ENCODE data around the gene SYPL2. TPM values are rescaled to one million over a fixed set of nuclear protein-coding genes. Genes with fewer than 3 reads are reported as not detected.

The SYPL2 gene
- total RNA-seq, 1 donor from 2014 or later, result 0.42 TPM

DNA sequence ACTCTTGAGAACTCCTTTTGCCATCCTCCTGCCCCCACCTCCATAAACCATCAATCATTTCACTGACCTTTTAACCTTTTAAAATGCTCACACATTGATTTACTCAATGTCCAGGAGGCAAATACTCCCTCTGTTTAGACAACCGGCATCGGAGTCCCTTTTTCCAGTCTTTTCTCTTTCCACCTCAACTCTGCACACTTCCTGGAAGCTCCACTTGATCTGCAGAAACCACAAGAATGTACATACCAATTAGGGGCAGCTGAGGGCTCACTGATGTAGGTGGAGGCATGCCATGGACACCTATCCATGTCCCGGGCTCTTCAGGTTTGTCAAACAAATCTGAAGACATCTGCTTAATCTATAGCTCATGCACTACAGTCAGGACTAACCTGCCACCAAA, 48.5 kb downstream of the SYPL2 start:
- Mint-ChIP-seq H3K27ac (ENCODE audit: unreplicated experiment) (no peak overlapping the region), H3K4me3 (ENCODE audit: unreplicated experiment) (peak overlapping the region; percentile 4), H3K4me1 (ENCODE audit: low read depth, unreplicated experiment) (peaks cover 12% of the 10 kb centered on the region), H3K9me3 (ENCODE audit: unreplicated experiment) (peaks cover 5% of the 10 kb centered on the region), H3K36me3 (ENCODE audit: unreplicated experiment) (peaks cover 5% of the 10 kb centered on the region), H3K27me3 (ENCODE audit: unreplicated experiment) (peaks cover 14% of the 10 kb centered on the region)
- no peak for DNase-seq
- TF ChIP-seq, protein P1, sequence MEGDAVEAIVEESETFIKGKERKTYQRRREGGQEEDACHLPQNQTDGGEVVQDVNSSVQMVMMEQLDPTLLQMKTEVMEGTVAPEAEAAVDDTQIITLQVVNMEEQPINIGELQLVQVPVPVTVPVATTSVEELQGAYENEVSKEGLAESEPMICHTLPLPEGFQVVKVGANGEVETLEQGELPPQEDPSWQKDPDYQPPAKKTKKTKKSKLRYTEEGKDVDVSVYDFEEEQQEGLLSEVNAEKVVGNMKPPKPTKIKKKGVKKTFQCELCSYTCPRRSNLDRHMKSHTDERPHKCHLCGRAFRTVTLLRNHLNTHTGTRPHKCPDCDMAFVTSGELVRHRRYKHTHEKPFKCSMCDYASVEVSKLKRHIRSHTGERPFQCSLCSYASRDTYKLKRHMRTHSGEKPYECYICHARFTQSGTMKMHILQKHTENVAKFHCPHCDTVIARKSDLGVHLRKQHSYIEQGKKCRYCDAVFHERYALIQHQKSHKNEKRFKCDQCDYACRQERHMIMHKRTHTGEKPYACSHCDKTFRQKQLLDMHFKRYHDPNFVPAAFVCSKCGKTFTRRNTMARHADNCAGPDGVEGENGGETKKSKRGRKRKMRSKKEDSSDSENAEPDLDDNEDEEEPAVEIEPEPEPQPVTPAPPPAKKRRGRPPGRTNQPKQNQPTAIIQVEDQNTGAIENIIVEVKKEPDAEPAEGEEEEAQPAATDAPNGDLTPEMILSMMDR (IDR thresholded peaks at IDR 0.05; ENCODE audit: partially characterized antibody, unreplicated experiment), result no peak

DNA sequence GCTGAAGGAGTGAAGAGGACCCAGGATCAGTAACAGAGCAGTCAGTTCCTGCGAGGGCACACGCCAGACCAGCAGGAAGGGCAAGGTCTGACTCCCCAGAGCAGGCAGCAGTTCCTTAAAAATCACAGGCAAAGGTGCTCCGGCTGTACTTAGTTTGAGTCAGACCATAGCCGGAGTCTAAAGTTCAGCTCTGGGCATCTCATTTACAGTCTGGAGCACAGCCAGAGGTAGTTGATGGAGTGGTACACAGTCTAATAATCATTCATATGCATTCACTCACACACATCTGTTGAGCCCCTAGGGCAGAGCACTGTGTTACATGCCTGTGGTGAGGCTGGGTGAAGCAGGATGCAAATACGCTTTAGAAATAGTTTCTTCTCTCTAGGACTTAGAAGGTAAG, 50.5 kb downstream of the SYPL2 start:
- DNase-seq, result no peak
- Mint-ChIP-seq H3K27ac (ENCODE audit: unreplicated experiment) (no peak overlapping the region), H3K27me3 (ENCODE audit: unreplicated experiment) (peaks cover 10% of the 10 kb centered on the region), H3K36me3 (ENCODE audit: unreplicated experiment) (no peaks in the 10 kb centered on the region), H3K4me3 (ENCODE audit: unreplicated experiment) (peak overlapping the region; percentile 65), H3K9me3 (ENCODE audit: unreplicated experiment) (peaks cover 2% of the 10 kb centered on the region), H3K4me1 (ENCODE audit: low read depth, unreplicated experiment) (peaks cover 22% of the 10 kb centered on the region)
- TF ChIP-seq, protein P1 (IDR thresholded peaks at IDR 0.05; ENCODE audit: partially characterized antibody, unreplicated experiment), result no peak

DNA sequence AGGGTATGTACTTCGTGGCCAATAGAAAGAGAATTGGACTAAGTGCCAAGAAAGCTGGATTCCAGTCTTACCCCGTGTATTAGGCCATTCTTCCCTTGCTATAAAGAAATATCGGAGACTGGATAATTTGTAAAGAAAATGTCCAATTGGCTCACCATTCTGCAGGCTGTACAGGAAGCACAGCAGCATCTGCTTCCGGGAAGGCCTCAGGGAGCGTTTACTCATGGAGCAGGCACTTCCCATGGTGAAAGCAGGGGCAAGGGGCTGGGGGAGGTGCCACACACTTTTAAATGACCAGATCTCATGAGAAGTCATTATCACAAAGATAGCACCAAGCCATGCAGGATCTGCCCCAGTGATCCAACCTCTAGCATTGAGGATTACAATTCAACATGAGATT, 51.0 kb downstream of the SYPL2 start:
- peaks cover 8% of the 10 kb centered on the region for H3K27me3 Mint-ChIP-seq (ENCODE audit: unreplicated experiment)
- H3K9me3 Mint-ChIP-seq (ENCODE audit: unreplicated experiment), result peaks cover 2% of the 10 kb centered on the region
- H3K27ac Mint-ChIP-seq (ENCODE audit: unreplicated experiment), result no peak overlapping the region
- H3K4me1 Mint-ChIP-seq (ENCODE audit: low read depth, unreplicated experiment), result peaks cover 26% of the 10 kb centered on the region
- no peaks in the 10 kb centered on the region for H3K36me3 Mint-ChIP-seq (ENCODE audit: unreplicated experiment)
- H3K4me3 Mint-ChIP-seq (ENCODE audit: unreplicated experiment), result no peak overlapping the region
- TF ChIP-seq, protein P1 (IDR thresholded peaks at IDR 0.05; ENCODE audit: partially characterized antibody, unreplicated experiment), result no peak
- no peak for DNase-seq

DNA sequence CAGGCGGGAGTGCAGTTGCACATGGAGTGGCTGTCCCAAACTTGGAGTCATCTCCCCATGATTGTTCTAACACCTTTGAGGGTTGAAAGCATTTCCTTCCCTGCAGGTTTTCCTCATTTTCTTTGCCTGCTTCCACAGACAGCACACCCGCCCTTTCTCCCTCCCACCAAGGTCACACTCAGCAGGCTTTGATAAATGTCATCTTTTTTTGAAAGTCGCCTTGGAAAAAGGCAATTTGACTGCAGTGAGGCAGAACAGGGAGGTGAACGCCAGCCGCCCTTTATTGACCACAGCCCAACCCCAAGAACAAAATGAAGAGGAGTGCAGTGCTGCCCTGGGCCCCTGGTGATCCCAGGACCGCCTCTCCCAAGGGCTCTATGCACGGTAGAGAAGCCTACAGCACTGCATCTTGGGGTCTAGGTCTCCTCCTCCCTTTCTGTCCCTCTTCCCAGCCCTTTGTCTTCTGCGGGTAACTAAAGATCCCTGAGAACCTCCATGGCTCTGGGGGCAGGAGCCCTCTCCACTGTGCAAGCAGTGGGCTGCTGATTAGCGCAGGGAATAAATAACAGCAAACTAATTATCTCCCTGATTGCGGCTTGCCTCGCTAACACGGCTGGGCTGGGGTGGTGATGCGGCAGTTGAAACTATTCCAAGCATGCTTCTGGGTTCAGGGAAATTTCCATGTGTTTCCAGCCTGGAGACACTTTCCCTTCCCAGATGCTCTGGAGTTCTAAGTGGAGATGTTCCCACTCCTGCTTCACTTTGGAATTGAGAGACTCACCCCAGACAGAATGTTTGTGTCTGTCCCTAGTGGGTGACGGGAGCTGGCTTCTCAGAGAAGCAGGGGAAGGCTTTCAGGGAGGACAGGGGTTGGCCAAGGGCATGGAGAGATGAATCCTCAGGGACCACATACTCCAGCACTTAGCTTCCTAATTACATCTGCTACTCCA, 54.9 kb downstream of the SYPL2 start:
- peaks cover 28% of the 10 kb centered on the region for H3K4me1 Mint-ChIP-seq (ENCODE audit: low read depth, unreplicated experiment)

More for the DNA sequence above, 54.9 kb downstream of the SYPL2 start:
- H3K9me3 Mint-ChIP-seq (ENCODE audit: unreplicated experiment), result peaks cover 8% of the 10 kb centered on the region
- peaks cover 8% of the 10 kb centered on the region for H3K27me3 Mint-ChIP-seq (ENCODE audit: unreplicated experiment)
- TF ChIP-seq, protein P1 (IDR thresholded peaks at IDR 0.05; ENCODE audit: partially characterized antibody, unreplicated experiment), result no peak
- no peak overlapping the region for H3K4me3 Mint-ChIP-seq (ENCODE audit: unreplicated experiment)
- no peak for DNase-seq
- H3K27ac Mint-ChIP-seq (ENCODE audit: unreplicated experiment), result no peak overlapping the region
- peaks cover 7% of the 10 kb centered on the region for H3K36me3 Mint-ChIP-seq (ENCODE audit: unreplicated experiment)

All from glutamatergic neuron (in vitro differentiated cells).